ENCODE results near the gene AKAP1.

Gene AKAP1

GRCh38 chr17:57165754-57166153 lies 80.7 kb downstream of the AKAP1 start:
- in situ Hi-C loops (cut with HindIII; ENCODE audit: low sequenced_read_pairs), result no loop called here
- TF ChIP-seq, protein P1, sequence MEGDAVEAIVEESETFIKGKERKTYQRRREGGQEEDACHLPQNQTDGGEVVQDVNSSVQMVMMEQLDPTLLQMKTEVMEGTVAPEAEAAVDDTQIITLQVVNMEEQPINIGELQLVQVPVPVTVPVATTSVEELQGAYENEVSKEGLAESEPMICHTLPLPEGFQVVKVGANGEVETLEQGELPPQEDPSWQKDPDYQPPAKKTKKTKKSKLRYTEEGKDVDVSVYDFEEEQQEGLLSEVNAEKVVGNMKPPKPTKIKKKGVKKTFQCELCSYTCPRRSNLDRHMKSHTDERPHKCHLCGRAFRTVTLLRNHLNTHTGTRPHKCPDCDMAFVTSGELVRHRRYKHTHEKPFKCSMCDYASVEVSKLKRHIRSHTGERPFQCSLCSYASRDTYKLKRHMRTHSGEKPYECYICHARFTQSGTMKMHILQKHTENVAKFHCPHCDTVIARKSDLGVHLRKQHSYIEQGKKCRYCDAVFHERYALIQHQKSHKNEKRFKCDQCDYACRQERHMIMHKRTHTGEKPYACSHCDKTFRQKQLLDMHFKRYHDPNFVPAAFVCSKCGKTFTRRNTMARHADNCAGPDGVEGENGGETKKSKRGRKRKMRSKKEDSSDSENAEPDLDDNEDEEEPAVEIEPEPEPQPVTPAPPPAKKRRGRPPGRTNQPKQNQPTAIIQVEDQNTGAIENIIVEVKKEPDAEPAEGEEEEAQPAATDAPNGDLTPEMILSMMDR (IDR thresholded peaks at IDR 0.05; ENCODE audit: low read depth, low read length), result no peak
- no peak overlapping the region for H3K4me3 ChIP-seq (ENCODE audit: low read depth, low read length)
- DNase-seq (ENCODE audit: low read depth, low spot score), result no peak

- TF ChIP-seq, protein P1 (IDR thresholded peaks at IDR 0.05; ENCODE audit: low read depth, low read length), result no peak
- no peak overlapping the region for H3K4me3 ChIP-seq (ENCODE audit: low read depth, low read length)
- in situ Hi-C loops (cut with HindIII; ENCODE audit: low sequenced_read_pairs), result no loop called here
- no peak for DNase-seq (ENCODE audit: low read depth, low spot score)
Measured at GRCh38 chr17:57166803-57167202, 81.8 kb downstream of the AKAP1 start.

DNA sequence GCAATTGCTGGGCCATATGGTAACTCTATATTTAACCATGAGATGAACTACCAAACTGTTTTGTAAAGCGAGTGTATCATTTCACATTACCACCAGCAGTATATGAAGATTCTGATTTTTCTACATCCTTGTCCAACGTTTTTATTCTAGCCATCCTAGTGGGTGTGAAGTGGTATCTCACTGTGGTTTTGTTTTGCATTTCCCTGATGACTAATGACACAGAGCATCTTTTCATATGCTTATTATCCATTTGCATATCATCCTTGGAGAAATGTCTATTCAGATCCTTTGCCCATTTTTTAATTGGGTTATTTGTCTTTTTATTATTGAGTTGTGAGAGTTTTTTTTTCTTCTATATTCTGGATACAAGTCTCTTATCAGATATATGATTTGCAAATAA lies 83.6 kb downstream of the AKAP1 start:
- DNase-seq (ENCODE audit: low read depth, low spot score), result no peak
- TF ChIP-seq, protein P1 (IDR thresholded peaks at IDR 0.05; ENCODE audit: low read depth, low read length), result no peak
- in situ Hi-C loops (cut with HindIII; ENCODE audit: low sequenced_read_pairs), result no loop called here
- no peak overlapping the region for H3K4me3 ChIP-seq (ENCODE audit: low read depth, low read length)

- TF ChIP-seq, protein P1 (IDR thresholded peaks at IDR 0.05; ENCODE audit: low read depth, low read length), result no peak
- no peak overlapping the region for H3K4me3 ChIP-seq (ENCODE audit: low read depth, low read length)
- in situ Hi-C loops (cut with HindIII; ENCODE audit: low sequenced_read_pairs), result no loop called here
- no peak for DNase-seq (ENCODE audit: low read depth, low spot score)
Measured at GRCh38 chr17:57170866-57171265, 85.8 kb downstream of the AKAP1 start.

All from astrocyte of the spinal cord (primary cell).